Measurements from ENCODE around the gene THSD7B. TPM values are rescaled to one million over a fixed set of nuclear protein-coding genes. Genes with fewer than 3 reads are reported as not detected.

The THSD7B gene
- total and polyA plus RNA-seq, 2 experiments from 2014 or later: 0.86 to 3.8 TPM

GRCh38 chr2:137183206-137183898 is 418.0 kb downstream of the THSD7B start (continued):
- TF ChIP-seq POLR2AphosphoS5 (IDR thresholded peaks at IDR 0.05; ENCODE audit: low read depth): no peak
- TF ChIP-seq ZNF462 (CRISPR knock-in tag; IDR thresholded peaks at IDR 0.05): no peak

GRCh38 chr2:137185378-137186078 is 420.2 kb downstream of the THSD7B start:
- no peak for ATAC-seq
- Mint-ChIP-seq H3K9me3 (no peaks in the 10 kb centered on the region; the same call in 2 of the 3 replicates), H3K4me3 (no peak overlapping the region), H3K27me3 (ENCODE audit: insufficient read depth, low read depth, poor library complexity) (no peaks in the 10 kb centered on the region), H3K36me3 (ENCODE audit: low read depth) (no peaks in the 10 kb centered on the region), H3K4me1 (peaks cover 4% of the 10 kb centered on the region; the same call in 2 of the 3 replicates), H3K27ac (no peak overlapping the region)
- Histone ChIP-seq H4K20me1 (replicated peaks; ENCODE audit: insufficient read depth) (no peaks in the 10 kb centered on the region), H2AFZ (no peak overlapping the region), H3K4me3 (no peak overlapping the region), H3K4me2 (no peak overlapping the region), H3K27ac (ENCODE audit: low read depth) (no peak overlapping the region), H3K9me2 (ENCODE audit: insufficient read depth) (no peaks in the 10 kb centered on the region), H3K36me3 (ENCODE audit: insufficient read depth) (no peaks in the 10 kb centered on the region), H3K27me3 (ENCODE audit: insufficient read depth) (no peaks in the 10 kb centered on the region), H3F3A (replicated peaks; ENCODE audit: low read depth) (no peaks in the 10 kb centered on the region), H3K4me1 (ENCODE audit: insufficient read depth) (no peaks in the 10 kb centered on the region), H3K79me2 (replicated peaks; ENCODE audit: insufficient read depth) (no peaks in the 10 kb centered on the region)
- DNase-seq (ENCODE audit: low spot score): no peak
- TF ChIP-seq EZH2phosphoT487 (IDR thresholded peaks at IDR 0.05; ENCODE audit: unreplicated experiment): no peak
